ENCODE results near the gene SORT1. TPM values are rescaled to one million over a fixed set of nuclear protein-coding genes. Genes with fewer than 3 reads are reported as not detected.

The SORT1 gene
- polyA plus RNA-seq, 1 experiment, result 38.6 TPM

DNA sequence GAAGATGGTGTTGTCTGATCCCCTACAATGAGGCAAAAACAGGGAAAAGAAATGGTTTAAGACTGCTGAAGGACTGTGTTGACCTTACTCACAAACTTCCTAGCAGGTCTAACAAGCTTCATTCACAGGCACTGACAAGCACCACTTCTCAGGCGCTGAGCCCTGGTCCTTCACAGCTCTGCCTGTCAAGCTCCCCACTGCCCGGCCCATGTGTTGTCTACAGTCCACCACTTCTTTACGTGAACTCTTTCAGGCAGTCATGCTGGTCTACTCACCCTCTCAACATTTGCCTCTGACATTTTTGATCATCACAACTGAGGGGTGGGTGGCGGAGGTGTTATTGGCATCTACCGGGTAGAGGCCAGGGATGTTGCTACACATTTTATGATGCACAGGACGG, 50.2 kb downstream of the SORT1 start:
- H3K36me3 ChIP-seq (ENCODE audit: control insufficient read depth, insufficient read depth, low read length), result peaks cover 12% of the 10 kb centered on the region
- no peak overlapping the region for H3K4me3 ChIP-seq (ENCODE audit: low read depth, low read length)
- ChIA-PET CTCF (interaction anchor here (1.5 kb wide), 1 partner anchor 65 kb away, joined by 5 read pairs; the partner anchor contains the start of gene PSRC1), POLR2A (no interaction called here)
- TF ChIP-seq, protein P1, sequence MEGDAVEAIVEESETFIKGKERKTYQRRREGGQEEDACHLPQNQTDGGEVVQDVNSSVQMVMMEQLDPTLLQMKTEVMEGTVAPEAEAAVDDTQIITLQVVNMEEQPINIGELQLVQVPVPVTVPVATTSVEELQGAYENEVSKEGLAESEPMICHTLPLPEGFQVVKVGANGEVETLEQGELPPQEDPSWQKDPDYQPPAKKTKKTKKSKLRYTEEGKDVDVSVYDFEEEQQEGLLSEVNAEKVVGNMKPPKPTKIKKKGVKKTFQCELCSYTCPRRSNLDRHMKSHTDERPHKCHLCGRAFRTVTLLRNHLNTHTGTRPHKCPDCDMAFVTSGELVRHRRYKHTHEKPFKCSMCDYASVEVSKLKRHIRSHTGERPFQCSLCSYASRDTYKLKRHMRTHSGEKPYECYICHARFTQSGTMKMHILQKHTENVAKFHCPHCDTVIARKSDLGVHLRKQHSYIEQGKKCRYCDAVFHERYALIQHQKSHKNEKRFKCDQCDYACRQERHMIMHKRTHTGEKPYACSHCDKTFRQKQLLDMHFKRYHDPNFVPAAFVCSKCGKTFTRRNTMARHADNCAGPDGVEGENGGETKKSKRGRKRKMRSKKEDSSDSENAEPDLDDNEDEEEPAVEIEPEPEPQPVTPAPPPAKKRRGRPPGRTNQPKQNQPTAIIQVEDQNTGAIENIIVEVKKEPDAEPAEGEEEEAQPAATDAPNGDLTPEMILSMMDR (IDR thresholded peaks at IDR 0.05; ENCODE audit: insufficient read depth, low read depth, low read length), result no peak
- H3K27me3 ChIP-seq (ENCODE audit: control insufficient read depth, insufficient read depth, low read length), result no peaks in the 10 kb centered on the region
- DNase-seq (ENCODE audit: low read depth), result no peak

DNA sequence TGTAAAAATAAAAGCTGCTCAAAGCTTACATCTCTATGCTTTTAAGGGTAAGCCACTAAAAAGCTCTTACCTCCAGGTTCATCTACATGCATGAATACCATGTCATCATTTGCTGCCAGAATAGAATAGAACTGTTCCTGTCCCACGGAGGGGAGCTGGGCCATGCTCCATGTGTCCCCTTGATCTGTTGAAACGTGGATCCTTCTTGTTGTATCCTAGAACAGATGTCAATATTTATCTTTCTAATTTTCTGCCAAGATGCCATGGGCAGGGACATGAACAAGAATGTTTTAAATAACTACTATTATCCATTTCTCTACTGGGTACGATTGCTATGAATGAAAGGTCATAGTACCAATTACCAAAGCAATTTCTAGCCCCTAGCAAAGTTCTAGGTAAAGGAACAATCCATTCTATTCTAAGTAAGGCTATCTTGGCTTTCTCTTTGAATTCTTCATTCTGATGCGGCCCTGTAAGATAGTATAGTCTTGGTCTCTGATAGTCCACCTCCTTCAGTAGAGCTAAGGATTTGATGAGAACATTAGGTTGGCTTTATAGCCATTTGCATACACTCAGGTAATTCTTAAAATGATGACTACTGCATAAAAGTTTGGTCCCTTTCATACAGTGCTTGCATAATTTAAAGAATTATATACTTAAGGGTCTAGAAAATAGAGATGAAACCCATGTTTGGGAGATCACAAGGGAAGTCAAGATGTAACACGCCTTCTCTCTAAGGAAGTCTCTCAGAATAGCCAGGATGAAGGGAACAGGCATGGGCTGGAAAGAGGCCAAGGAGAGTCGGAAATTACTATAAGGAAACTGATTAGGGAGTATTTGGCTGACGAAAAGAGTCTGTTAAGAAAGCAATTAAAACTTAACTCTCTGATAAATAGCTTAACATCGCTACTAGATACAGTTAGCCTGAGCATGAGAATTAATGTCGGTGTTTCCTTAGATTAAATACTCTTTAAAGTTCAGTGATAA, 55.5 kb downstream of the SORT1 start:
- ChIA-PET CTCF (no interaction called here), POLR2A (interaction anchor here (0.6 kb wide), 1 partner anchor 37 kb away, joined by 3 read pairs; no protein-coding TSS in a partner anchor)
- TF ChIP-seq, protein P1 (IDR thresholded peaks at IDR 0.05; ENCODE audit: insufficient read depth, low read depth, low read length), result no peak
- peaks cover 2% of the 10 kb centered on the region; the same call in 1 of the 2 replicates for H3K36me3 ChIP-seq (ENCODE audit: control insufficient read depth, insufficient read depth, low read length)
- DNase-seq (ENCODE audit: low read depth), result no peak
- H3K4me3 ChIP-seq (ENCODE audit: low read depth, low read length), result no peak overlapping the region
- H3K27me3 ChIP-seq (ENCODE audit: control insufficient read depth, insufficient read depth, low read length), result no peaks in the 10 kb centered on the region

DNA sequence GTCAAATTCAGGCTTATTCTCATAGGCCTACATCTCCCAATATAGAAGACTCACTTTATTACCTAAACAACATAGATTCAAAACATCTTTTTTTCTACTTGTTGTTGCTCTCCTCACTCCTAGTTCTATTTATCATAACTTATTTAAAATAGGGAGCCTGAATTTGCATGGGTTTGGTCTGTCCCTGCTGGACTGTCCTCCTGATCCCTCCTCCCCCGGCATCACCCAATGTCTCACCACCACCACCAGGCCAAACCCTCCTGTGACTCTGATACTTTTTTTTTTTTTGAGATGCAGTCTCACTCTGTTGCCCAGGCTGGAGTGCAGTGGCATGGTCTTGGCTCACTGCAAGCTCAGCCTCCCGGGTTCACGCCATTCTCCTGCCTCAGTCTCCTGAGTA, 59.1 kb downstream of the SORT1 start:
- H3K4me3 ChIP-seq (ENCODE audit: low read depth, low read length), result no peak overlapping the region
- DNase-seq (ENCODE audit: low read depth), result no peak
- ChIA-PET CTCF (no interaction called here), POLR2A (no interaction called here)
- H3K36me3 ChIP-seq (ENCODE audit: control insufficient read depth, insufficient read depth, low read length), result peaks cover 8% of the 10 kb centered on the region
- TF ChIP-seq, protein P1 (IDR thresholded peaks at IDR 0.05; ENCODE audit: insufficient read depth, low read depth, low read length), result no peak
- H3K27me3 ChIP-seq (ENCODE audit: control insufficient read depth, insufficient read depth, low read length), result no peaks in the 10 kb centered on the region

DNA sequence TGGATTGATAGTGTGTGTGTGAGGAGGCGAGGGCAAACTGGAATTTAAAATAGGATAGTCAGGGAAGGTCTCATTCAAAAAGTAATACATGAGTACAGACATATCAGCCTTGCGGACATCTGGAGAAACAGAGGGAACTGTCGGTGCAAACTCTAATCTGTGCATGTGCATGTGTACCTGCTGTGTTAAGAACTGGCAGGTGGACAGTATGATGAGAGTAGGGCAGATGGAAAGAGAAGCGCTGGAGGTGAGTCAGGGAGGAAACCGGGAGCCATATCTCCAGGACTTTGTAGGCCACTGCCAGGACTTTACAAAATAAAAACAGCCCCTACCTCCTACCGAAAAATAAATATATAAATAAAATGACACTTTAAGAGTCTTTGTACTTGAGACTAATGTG, 59.6 kb downstream of the SORT1 start:
- ChIA-PET POLR2A (no interaction called here), CTCF (no interaction called here)
- no peaks in the 10 kb centered on the region for H3K27me3 ChIP-seq (ENCODE audit: control insufficient read depth, insufficient read depth, low read length)
- TF ChIP-seq, protein P1 (IDR thresholded peaks at IDR 0.05; ENCODE audit: insufficient read depth, low read depth, low read length), result no peak
- H3K36me3 ChIP-seq (ENCODE audit: control insufficient read depth, insufficient read depth, low read length), result peaks cover 8% of the 10 kb centered on the region
- DNase-seq (ENCODE audit: low read depth), result no peak
- no peak overlapping the region for H3K4me3 ChIP-seq (ENCODE audit: low read depth, low read length)

DNA sequence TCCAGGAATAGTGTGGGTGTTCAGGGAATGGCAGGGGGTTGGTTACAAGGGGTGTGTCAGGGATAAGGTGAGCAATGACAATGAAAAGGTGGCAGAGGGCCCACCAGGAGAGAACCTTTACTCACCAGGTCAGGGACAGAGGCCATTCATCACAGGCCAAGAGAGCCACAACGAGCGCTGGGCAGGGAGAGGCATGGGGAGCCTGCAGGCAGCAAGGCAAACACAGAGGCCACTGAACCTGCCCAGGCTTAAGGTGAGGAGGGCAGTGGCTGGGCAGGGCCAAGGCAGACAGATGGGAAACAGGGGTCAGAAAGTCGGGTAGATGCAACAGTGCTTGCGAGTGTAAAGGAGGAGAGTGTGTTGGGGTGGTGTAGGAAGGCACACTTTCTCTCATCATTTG, 62.6 kb downstream of the SORT1 start:
- POLR2A ChIA-PET, result no interaction called here
- CTCF ChIA-PET, result no interaction called here
- Histone ChIP-seq H3K36me3 (ENCODE audit: control insufficient read depth, insufficient read depth, low read length) (peaks cover 6% of the 10 kb centered on the region), H3K4me3 (ENCODE audit: low read depth, low read length) (no peak overlapping the region), H3K27me3 (ENCODE audit: control insufficient read depth, insufficient read depth, low read length) (no peaks in the 10 kb centered on the region)
- TF ChIP-seq, protein P1 (IDR thresholded peaks at IDR 0.05; ENCODE audit: insufficient read depth, low read depth, low read length), result no peak
- DNase-seq (ENCODE audit: low read depth), result no peak

Data from BJ (cell line).